Loucy (cell line): ENCODE data around the gene CNTN4.

Source experiments
- CTCF ChIP-seq: fragments of 200-600 bp; sonication (generic); conservative IDR thresholded peaks from 2 replicates; pipeline ENCODE4 v1.5.1; 2014; ENCODE audit warnings: mild to moderate bottlenecking, antibody characterized with exemption, low read length
- EZH2phosphoT487 ChIP-seq: fragments of 200-600 bp; IDR thresholded peaks from 2 replicates; pipeline ENCODE4 v1.6.1; 2018; ENCODE audit warnings: antibody characterized with exemption, mild to moderate bottlenecking, moderate library complexity, borderline replicate concordance

GRCh38 chr3:2860626-2861025, 762.0 kb downstream of the CNTN4 start:
- TF ChIP-seq CTCF (no peak), EZH2phosphoT487 (no peak)
